Measurements from ENCODE around the gene DPYSL3.

- TF ChIP-seq CTCF (IDR thresholded peaks at IDR 0.05; ENCODE audit: low read depth, low read length, poor library complexity, severe bottlenecking) (no peak), EZH2phosphoT487 (IDR thresholded peaks at IDR 0.05; ENCODE audit: borderline replicate concordance, low read length) (no peak)
Measured at GRCh38 chr5:147434049-147434448, 75.8 kb downstream of the DPYSL3 start.

All from DOHH2 (cell line).